Tibial artery (tissue), 4 donors: Measurements from ENCODE around the gene ACTN1.

ENCODE experiments used
- DNase-seq, 2 donors: peaks; one replicate each; pipeline ENCODE4 v3.0.0-alpha.2; 2019
- H3K27ac ChIP-seq, 2 donors: fragments of 200-600 bp; sonication (generic) in 1 of 2; 1 replicate in 1 of 2; 2 replicates in 1 of 2; pipeline ENCODE4 v1.5.1; 2018 to 2019; ENCODE audit warnings: mild to moderate bottlenecking in 1 of 2
- H3K27me3 ChIP-seq, 2 donors: fragments of 200-600 bp; sonication (generic) in 1 of 2; one replicate each; pipeline versions ENCODE4 v1.5.1 to v1.6.0; 2016 to 2019
- H3K36me3 ChIP-seq, 3 donors: fragments of 200-600 bp; sonication (generic) in 2 of 3; one replicate each; pipeline ENCODE4 v1.5.1; 2016 to 2019; ENCODE audit warnings: mild to moderate bottlenecking in 2 of 3
- H3K4me1 ChIP-seq, 4 donors: fragments of 200-600 bp; sonication (generic) in 2 of 4; 1 replicate in 3 of 4; 2 replicates in 1 of 4; pipeline ENCODE4 v1.5.1; 2016 to 2019
- H3K4me3 ChIP-seq, 2 donors: fragments of 200-600 bp; sonication (generic) in 1 of 2; 1 replicate in 1 of 2; 2 replicates in 1 of 2; pipeline ENCODE4 v1.5.1; 2018 to 2019; ENCODE audit warnings: mild to moderate bottlenecking in 2 of 2
- H3K9me3 ChIP-seq, 3 donors: fragments of 200-600 bp; sonication (generic) in 1 of 3; one replicate each; pipeline ENCODE4 v1.5.1; 2016 to 2019
- intact Hi-C: fragments of 100-400 bp; cut with DNase I; formaldehyde crosslinking; loops from one replicate; pipeline ENCODE4 v1.15.0; 2023; ENCODE audit warnings: low total_unique reads
- TF ChIP-seq, protein P1 (sequence below), 2 experiments: fragments of 200-600 bp in 1 of 2; fragments of 450-650 bp in 1 of 2; IDR thresholded peaks; one replicate each; pipeline ENCODE4 v1.5.1; 2017 to 2019; ENCODE audit warnings: antibody characterized with exemption in 2 of 2, mild to moderate bottlenecking in 1 of 2, moderate library complexity in 1 of 2

The ACTN1 gene

DNA sequence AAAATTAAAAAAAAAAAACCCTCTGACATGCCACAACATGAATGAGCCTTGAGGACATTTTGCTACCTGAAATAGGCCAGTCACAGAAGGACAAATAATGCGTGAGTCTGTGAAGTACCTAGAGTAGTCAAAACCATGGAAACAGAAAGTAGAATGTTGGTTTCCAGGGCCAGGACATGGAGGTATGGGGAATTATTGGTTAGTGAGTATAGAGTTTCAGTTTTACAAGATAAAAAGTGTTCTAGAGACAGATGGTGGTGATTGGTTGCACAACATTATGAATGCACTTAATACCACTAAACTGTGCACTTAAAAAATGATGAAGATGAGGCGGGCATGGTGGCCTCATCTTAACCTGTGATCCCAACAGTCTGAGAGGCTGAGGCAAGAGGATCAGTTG lies 138.6 kb downstream of the ACTN1 start:
- Histone ChIP-seq H3K27ac (no peak overlapping the region), H3K9me3 (peaks cover 0 to 6% (median 0%) of the 10 kb centered on the region in 3 donors), H3K27me3 (no peaks in the 10 kb centered on the region), H3K4me3 (no peak overlapping the region), H3K36me3 (peaks cover 0 to 20% (median 5%) of the 10 kb centered on the region in 3 donors), H3K4me1 (peaks cover 0 to 8% (median 5%) of the 10 kb centered on the region in 4 donors)
- TF ChIP-seq, protein P1, sequence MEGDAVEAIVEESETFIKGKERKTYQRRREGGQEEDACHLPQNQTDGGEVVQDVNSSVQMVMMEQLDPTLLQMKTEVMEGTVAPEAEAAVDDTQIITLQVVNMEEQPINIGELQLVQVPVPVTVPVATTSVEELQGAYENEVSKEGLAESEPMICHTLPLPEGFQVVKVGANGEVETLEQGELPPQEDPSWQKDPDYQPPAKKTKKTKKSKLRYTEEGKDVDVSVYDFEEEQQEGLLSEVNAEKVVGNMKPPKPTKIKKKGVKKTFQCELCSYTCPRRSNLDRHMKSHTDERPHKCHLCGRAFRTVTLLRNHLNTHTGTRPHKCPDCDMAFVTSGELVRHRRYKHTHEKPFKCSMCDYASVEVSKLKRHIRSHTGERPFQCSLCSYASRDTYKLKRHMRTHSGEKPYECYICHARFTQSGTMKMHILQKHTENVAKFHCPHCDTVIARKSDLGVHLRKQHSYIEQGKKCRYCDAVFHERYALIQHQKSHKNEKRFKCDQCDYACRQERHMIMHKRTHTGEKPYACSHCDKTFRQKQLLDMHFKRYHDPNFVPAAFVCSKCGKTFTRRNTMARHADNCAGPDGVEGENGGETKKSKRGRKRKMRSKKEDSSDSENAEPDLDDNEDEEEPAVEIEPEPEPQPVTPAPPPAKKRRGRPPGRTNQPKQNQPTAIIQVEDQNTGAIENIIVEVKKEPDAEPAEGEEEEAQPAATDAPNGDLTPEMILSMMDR (IDR thresholded peaks at IDR 0.05): no peak
- intact Hi-C loops: no loop called here
- DNase-seq: no peak

DNA sequence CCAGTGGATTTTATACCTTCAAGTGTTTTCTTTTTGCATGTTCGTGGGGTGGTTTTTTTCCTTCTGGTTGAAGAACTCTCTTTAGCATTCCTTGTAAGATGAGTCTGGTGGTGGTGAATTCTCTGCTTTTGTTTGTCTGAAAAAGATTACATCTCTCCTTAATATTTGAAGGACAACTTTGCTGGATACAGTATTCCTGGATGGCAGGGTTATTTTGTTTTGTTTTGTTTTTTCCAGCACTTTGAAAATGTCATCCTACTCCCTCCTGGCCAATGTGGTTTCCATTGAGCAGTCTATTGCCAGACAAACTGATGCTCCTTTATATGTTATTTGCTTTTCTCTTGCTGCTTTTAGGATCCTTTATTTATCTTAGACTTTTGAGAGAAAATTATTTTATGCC lies 143.0 kb downstream of the ACTN1 start:
- H3K4me1 ChIP-seq: no peaks in the 10 kb centered on the region
- peaks cover 0 to 6% (median 0%) of the 10 kb centered on the region in 3 donors for H3K9me3 ChIP-seq
- no peak for DNase-seq
- no peak overlapping the region for H3K4me3 ChIP-seq
- peaks cover 0 to 20% (median 5%) of the 10 kb centered on the region in 3 donors for H3K36me3 ChIP-seq
- H3K27me3 ChIP-seq: no peaks in the 10 kb centered on the region
- intact Hi-C loops: no loop called here
- H3K27ac ChIP-seq: no peak overlapping the region
- TF ChIP-seq, protein P1 (IDR thresholded peaks at IDR 0.05): no peak

DNA sequence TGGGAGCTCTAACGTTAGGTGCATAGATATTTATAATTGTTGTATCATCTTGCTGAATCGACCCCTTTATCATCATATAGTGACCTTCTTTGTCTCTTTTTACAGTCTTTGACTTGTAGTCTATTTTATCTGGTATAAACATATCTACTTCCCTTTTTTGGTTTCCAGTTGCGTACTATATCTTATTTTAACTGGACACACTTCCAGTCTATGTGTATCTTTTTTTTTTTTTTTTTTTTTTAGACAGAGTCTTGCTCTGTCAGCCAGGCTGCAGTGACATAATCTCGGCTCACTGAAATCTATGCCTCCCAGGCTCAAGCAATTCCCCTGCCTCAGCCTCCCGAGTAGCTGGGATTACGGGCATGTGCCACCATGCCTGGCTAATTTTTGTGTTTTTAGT lies 144.3 kb downstream of the ACTN1 start:
- intact Hi-C loops: no loop called here
- peaks cover 0 to 6% (median 0%) of the 10 kb centered on the region in 3 donors for H3K9me3 ChIP-seq
- DNase-seq: no peak
- H3K27me3 ChIP-seq: no peaks in the 10 kb centered on the region
- TF ChIP-seq, protein P1 (IDR thresholded peaks at IDR 0.05): no peak
- peaks cover 0 to 20% (median 5%) of the 10 kb centered on the region in 3 donors for H3K36me3 ChIP-seq
- no peaks in the 10 kb centered on the region for H3K4me1 ChIP-seq
- H3K27ac ChIP-seq: no peak overlapping the region
- no peak overlapping the region for H3K4me3 ChIP-seq

DNA sequence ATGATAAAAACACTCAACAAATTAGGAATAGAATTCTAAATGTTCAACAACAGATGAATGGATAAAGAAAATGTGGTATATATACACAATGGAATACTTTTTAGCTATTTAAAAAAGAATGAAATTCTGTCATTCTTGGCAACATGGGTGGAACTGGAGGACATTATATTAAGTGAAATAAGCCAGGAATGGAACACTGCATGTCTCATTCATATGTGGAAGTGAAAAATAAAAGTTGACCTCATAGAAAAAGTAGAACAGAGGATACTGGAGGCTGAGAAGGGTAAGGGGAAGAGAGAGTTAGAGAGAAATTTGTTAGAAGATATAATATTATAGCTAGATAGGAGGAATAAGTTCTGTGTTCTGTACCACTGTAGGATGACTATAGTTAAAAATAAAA lies 150.4 kb downstream of the ACTN1 start:
- Histone ChIP-seq H3K4me1 (peaks cover 0 to 8% (median 3%) of the 10 kb centered on the region in 4 donors), H3K27me3 (no peaks in the 10 kb centered on the region), H3K27ac (no peak overlapping the region), H3K4me3 (no peak overlapping the region), H3K9me3 (no peaks in the 10 kb centered on the region), H3K36me3 (no peaks in the 10 kb centered on the region)
- DNase-seq: no peak
- TF ChIP-seq, protein P1 (IDR thresholded peaks at IDR 0.05): no peak
- intact Hi-C loops: no loop called here

DNA sequence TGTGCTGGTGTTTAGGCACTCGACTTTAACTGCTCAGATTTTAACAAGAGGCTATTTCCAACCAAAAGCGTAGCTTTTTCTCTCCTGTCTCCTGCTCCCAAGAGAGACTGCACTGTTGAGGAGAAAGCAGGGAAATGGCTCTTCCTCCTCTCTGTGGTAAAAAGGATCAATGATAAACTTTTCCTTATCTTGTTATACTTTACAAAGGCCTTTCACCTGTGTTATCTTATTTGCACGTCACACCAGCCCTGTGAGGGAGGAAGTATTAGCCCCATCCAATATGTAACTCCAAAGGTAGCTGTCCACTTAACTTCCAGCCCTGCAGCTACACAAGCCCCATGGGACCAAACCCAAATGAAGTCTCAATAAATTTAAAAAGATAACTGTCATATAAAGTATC lies 153.4 kb downstream of the ACTN1 start:
- peaks cover 0 to 8% (median 3%) of the 10 kb centered on the region in 4 donors for H3K4me1 ChIP-seq
- H3K27me3 ChIP-seq: no peaks in the 10 kb centered on the region
- DNase-seq: no peak
- no peaks in the 10 kb centered on the region for H3K9me3 ChIP-seq
- no peak overlapping the region for H3K4me3 ChIP-seq
- no peaks in the 10 kb centered on the region for H3K36me3 ChIP-seq
- intact Hi-C loops: no loop called here
- TF ChIP-seq, protein P1 (IDR thresholded peaks at IDR 0.05): no peak
- no peak overlapping the region for H3K27ac ChIP-seq
